HG03469 (cell line): ENCODE measurements around the gene ACMSD.

Experiments used
- ATAC-seq: cut with Tn5 transposase; IDR thresholded peaks from one replicate; pipeline ENCODE4 v1.9.1; 2021; ENCODE audit warnings: mild to moderate bottlenecking, moderate library complexity, moderate number of reproducible peaks; ENCODE audit not compliant: unreplicated experiment

ACMSD gene

DNA sequence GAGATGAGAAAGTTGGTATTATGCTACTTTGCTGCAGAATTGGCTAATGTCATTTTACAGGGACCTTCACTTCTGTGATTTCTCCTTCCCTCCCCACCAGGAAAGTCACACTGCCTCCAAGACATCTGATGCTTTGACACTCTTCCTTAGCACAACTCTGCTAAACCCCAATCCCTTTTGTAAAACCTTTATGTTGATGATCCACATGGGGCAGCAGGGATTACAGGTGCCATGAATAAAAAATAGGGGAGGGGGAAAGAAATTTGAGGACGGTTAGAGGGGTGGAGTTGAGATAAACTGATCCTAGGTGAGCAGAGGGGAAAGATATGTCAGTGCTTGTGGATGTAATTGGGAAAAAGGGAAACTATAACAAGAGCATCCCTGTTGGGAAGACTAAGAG is 106.6 kb downstream of the ACMSD start:
- no peak for ATAC-seq

DNA sequence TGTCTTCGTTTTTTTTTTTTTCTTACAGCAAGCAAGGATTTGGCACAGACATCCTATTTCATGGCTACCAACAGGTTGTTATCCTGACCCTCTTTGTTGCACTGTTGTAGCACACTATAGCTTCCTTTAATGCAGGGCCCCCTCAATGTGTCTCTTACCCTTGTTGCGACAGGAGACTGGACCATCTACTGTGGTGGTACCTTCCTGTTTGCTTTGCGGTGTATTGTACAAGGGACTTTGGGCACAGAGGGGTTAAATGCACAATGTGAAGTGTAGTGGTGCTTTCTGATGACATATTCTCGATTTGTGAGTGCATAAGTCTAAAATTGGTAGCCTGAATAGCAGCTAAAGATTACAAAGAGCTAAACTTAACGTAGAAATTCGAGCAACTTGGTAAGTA is 107.7 kb downstream of the ACMSD start:
- no peak for ATAC-seq

- no peak for ATAC-seq
These were observed 111.7 kb downstream of the ACMSD start for GRCh38 chr2:134949981-134950708.

DNA sequence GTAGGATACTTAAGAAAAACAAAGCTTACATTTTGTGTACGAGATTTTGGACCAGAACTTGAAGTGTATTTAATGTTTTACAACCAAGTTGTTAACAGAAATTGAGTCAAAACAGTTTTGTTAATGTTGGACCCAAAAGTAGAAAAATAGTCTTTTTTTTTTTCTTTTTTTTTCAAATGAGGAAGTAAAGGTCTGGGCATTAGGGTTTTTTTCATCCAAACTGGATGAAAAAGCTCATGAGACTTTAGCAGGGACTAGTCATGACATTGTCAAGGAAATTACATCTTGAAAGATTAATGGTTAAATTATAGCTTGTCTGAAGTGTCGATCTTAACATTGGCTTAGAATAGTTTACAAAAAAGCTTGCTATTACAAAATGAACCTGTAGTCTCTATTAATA is 112.5 kb downstream of the ACMSD start:
- ATAC-seq: no peak
